ENCODE results near the gene ALDH1A3. TPM values are rescaled to one million over a fixed set of nuclear protein-coding genes. Genes with fewer than 3 reads are reported as not detected.

Gene ALDH1A3
- total RNA-seq, 1 experiment from 2014 or later = 248 TPM

GRCh38 chr15:100898152-100898490 is 18.5 kb downstream of the ALDH1A3 start:
- Histone ChIP-seq H3K9ac (ENCODE audit: low read length) (no peak overlapping the region), H3K36me3 (ENCODE audit: control insufficient read depth in 1 of 2, insufficient read depth in 2 of 2, low read length in 2 of 2) (peaks cover 32 to 94% of the 10 kb centered on the region in 2 experiments)

More at GRCh38 chr15:100898152-100898490, 18.5 kb downstream of the ALDH1A3 start:
- CTCF ChIA-PET = no interaction called here
- Histone ChIP-seq H4K20me1 (ENCODE audit: insufficient read depth) (peaks cover 7% of the 10 kb centered on the region; the same call in 1 of the 2 replicates), H3K27me3 (ENCODE audit: insufficient read depth, low read length) (no peaks in the 10 kb centered on the region), H3K9me2 (ENCODE audit: insufficient read depth) (no peaks in the 10 kb centered on the region), H3K9me3 (ENCODE audit: control insufficient read depth in 1 of 2, insufficient read depth in 1 of 2, low read depth in 1 of 2, low read length in 2 of 2) (no peaks in the 10 kb centered on the region), H2AFZ (ENCODE audit: low read depth, low read length, poor library complexity, severe bottlenecking) (no peak overlapping the region), H3K4me2 (ENCODE audit: low read length) (no peak overlapping the region), H3K4me3 (replicated peaks in 1 of 2; ENCODE audit: low read depth in 1 of 2, low read length in 2 of 2) (no peak overlapping the region), H3K79me2 (ENCODE audit: insufficient read depth, low read length) (peaks cover 70% of the 10 kb centered on the region; the same call in 1 of the 2 replicates), H3K27ac (ENCODE audit: low read depth, low read length) (no peak overlapping the region), H3K4me1 (ENCODE audit: control insufficient read depth in 1 of 2, insufficient read depth in 2 of 2, low read length in 2 of 2) (no peaks in the 10 kb centered on the region)
- TF ChIP-seq CEBPB (IDR thresholded peaks at IDR 0.05; ENCODE audit: low read depth) (no peak), CBX3 (IDR thresholded peaks at IDR 0.05; ENCODE audit: low read depth) (no peak), EZH2 (IDR thresholded peaks at IDR 0.05) (no peak), ELF1 (IDR thresholded peaks at IDR 0.05; ENCODE audit: borderline replicate concordance, low read depth) (no peak), JUND (IDR thresholded peaks at IDR 0.05) (no peak), RAD21 (IDR thresholded peaks at IDR 0.05; ENCODE audit: low read depth) (no peak)
- TF ChIP-seq, protein P1, sequence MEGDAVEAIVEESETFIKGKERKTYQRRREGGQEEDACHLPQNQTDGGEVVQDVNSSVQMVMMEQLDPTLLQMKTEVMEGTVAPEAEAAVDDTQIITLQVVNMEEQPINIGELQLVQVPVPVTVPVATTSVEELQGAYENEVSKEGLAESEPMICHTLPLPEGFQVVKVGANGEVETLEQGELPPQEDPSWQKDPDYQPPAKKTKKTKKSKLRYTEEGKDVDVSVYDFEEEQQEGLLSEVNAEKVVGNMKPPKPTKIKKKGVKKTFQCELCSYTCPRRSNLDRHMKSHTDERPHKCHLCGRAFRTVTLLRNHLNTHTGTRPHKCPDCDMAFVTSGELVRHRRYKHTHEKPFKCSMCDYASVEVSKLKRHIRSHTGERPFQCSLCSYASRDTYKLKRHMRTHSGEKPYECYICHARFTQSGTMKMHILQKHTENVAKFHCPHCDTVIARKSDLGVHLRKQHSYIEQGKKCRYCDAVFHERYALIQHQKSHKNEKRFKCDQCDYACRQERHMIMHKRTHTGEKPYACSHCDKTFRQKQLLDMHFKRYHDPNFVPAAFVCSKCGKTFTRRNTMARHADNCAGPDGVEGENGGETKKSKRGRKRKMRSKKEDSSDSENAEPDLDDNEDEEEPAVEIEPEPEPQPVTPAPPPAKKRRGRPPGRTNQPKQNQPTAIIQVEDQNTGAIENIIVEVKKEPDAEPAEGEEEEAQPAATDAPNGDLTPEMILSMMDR (IDR thresholded peaks at IDR 0.05 in 2 of 3, conservative IDR thresholded peaks at IDR 0.05 in 1 of 3; ENCODE audit: borderline replicate concordance in 1 of 3, insufficient read depth in 1 of 3, low read depth in 2 of 3, low read length in 2 of 3) = no peak
- TF ChIP-seq, protein P2, sequence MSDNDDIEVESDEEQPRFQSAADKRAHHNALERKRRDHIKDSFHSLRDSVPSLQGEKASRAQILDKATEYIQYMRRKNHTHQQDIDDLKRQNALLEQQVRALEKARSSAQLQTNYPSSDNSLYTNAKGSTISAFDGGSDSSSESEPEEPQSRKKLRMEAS (IDR thresholded peaks at IDR 0.05) = no peak
- RAD21 ChIA-PET (ENCODE audit: low non-redundant PET in 1 of 2, low total read pairs in 2 of 2, uncharacterized antibody in 2 of 2, unreplicated experiment in 2 of 2) = no interaction called here
- intact Hi-C loops (cut with micrococcal nuclease) = no loop called here
- ATAC-seq (no peak), DNase-seq (ENCODE audit: low read depth, low spot score) (no peak)
- no TSS peak for BruUV-seq (replicated peaks)
- POLR2A ChIA-PET = no interaction called here

All from HCT116 (cell line).